SK-N-MC (cell line): ENCODE data around the gene HMG20B.

Source experiments
- DNase-seq: peaks from one replicate; pipeline ENCODE4 v3.0.0-alpha.2; 2011; ENCODE audit warnings: low read depth, low spot score
- H3K27ac ChIP-seq: fragments of 200-600 bp; sonication (generic); 2 replicates; pipeline ENCODE4 v1.5.1; 2016; ENCODE audit warnings: mixed run types
- H3K36me3 ChIP-seq: fragments of 200-600 bp; sonication (generic); 2 replicates; pipeline ENCODE4 v1.6.1; 2017; ENCODE audit warnings: antibody characterized with exemption, low read length, mixed read lengths; ENCODE audit not compliant: insufficient read depth
- H3K4me3 ChIP-seq: fragments of 200-600 bp; sonication (generic); 2 replicates; pipeline ENCODE4 v1.5.1; 2016
- H3K9ac ChIP-seq: fragments of 200-600 bp; sonication (generic); 2 replicates; pipeline ENCODE4 v1.8.0; 2017; ENCODE audit warnings: mixed run types, mixed read lengths; ENCODE audit not compliant: insufficient read length
- H3K9me3 ChIP-seq: fragments of 200-600 bp; sonication (generic); 2 replicates; pipeline ENCODE4 v1.6.1; 2017; ENCODE audit warnings: low read depth, mild to moderate bottlenecking, antibody characterized with exemption, low read length, moderate library complexity, mixed read lengths
- EZH2 ChIP-seq: fragments of 200-600 bp; sonication (generic); IDR thresholded peaks from one replicate; pipeline ENCODE4 v1.6.1; 2017; ENCODE audit warnings: antibody characterized with exemption
- FOXP2 ChIP-seq: optimal IDR thresholded peaks from 2 replicates; pipeline ENCODE3; 2011; ENCODE audit warnings: mild to moderate bottlenecking, moderate library complexity; ENCODE audit not compliant: insufficient read depth; ENCODE audit errors: extremely low read length, control extremely low read depth
- POLR2AphosphoS5 ChIP-seq: IDR thresholded peaks from 2 replicates; pipeline ENCODE4 v1.6.1; 2012; ENCODE audit warnings: mild to moderate bottlenecking, low read depth, low read length, borderline replicate concordance

HMG20B gene

GRCh38 chr19:3572855-3573161, at the start of gene HMG20B:
Gene HMG20B, plus strand, starts transcription at chr19:3572944. Its CDS starts 366 bp downstream, at chr19:3573310.
- TF ChIP-seq POLR2AphosphoS5 = no peak
- no peak for TF ChIP-seq EZH2
- TF ChIP-seq FOXP2 = no peak
- peak within 1 kb of the TSS; percentile 92 for H3K9ac ChIP-seq
- H3K36me3 ChIP-seq = peaks cover 25% of the 10 kb centered on the region; the same call in 1 of the 2 replicates
- H3K27ac ChIP-seq = peak within 1 kb of the TSS; percentile 79; the same call in 1 of the 2 replicates
- DNase-seq = no peak
- H3K9me3 ChIP-seq = no peaks in the 10 kb centered on the region
- peak within 1 kb of the TSS; percentile 97 for H3K4me3 ChIP-seq

DNA sequence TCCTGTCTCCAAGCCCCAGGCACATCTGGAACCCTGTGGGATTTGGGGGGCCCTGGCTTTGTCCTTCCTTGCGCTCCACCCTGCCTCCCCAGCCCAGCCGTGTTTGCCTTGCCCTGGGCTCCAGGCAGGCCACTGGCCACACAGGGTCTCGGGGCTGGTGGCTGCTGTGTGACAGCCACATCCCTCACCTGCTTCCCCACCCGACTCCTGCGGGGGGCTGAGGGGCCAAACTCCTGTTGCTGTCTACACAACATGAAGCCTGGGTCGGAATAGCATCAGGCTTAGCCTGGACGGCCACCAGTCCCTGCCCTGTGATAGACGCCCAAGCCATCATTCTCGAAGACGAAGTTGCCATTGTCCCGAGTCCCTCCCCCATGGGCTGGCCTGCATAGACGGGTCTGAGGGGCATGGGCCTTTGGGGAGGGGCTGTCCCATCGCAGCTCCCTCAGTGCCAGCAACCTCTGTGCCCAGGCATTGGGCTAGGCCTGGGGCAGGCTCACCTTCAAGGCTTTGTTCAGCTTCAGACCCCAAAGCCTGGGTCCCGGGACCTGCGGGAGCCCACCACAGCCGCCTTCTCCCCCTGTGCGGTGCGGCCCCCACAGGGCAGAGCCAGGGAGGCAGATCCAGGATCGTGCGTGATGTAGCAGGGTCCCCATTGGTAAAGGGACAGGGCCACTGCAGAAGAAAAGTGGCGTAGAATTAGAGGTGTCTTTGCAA, 49.2 kb upstream of the HMG20B start:
- Histone ChIP-seq H3K4me3 (no peak overlapping the region), H3K9me3 (no peaks in the 10 kb centered on the region), H3K27ac (no peak overlapping the region), H3K9ac (no peak overlapping the region), H3K36me3 (peaks cover 24% of the 10 kb centered on the region; the same call in 1 of the 2 replicates)
- TF ChIP-seq POLR2AphosphoS5 (no peak), FOXP2 (no peak), EZH2 (no peak)
- no peak for DNase-seq

DNA sequence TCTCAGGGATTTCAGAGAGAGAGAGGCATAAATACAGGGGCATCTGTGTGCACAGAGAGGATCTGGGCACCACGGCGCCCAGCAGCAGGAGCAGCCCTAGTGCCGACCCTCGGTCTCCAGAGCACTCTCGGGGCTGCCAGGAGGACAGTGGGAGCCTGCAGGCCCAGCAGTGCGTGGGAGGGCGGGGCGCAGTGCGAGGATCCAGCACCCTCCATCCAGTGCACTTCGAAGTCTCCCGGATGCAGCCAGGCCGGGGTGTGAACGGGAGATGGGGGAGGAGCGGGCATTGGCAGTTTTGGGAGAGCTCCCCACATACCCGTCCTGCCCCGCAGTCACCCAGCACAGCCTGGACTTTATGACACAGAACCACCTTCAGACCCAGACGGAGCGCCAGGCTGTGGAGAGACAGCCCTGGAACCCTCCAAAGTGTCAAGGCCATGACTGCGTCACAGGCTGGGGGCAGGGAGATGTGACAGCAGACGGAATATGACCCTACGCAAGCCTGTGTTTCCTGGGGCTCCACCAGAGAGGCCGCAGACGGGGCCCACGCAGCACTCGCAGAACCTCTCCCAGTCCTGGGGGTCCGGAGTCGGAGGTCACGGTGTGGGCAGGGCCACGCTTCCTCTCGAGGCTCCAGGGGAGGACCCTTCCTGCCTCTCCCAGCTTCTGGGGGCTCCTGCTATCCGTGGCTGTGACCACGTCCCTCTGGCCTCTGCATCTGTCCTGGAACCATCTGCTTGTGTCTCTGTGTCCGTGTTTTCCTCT, 48.5 kb upstream of the HMG20B start:
- TF ChIP-seq POLR2AphosphoS5 (no peak), EZH2 (no peak), FOXP2 (no peak)
- Histone ChIP-seq H3K9me3 (no peaks in the 10 kb centered on the region), H3K4me3 (no peak overlapping the region), H3K27ac (no peak overlapping the region), H3K36me3 (peaks cover 24% of the 10 kb centered on the region; the same call in 1 of the 2 replicates), H3K9ac (no peak overlapping the region)
- DNase-seq = no peak

DNA sequence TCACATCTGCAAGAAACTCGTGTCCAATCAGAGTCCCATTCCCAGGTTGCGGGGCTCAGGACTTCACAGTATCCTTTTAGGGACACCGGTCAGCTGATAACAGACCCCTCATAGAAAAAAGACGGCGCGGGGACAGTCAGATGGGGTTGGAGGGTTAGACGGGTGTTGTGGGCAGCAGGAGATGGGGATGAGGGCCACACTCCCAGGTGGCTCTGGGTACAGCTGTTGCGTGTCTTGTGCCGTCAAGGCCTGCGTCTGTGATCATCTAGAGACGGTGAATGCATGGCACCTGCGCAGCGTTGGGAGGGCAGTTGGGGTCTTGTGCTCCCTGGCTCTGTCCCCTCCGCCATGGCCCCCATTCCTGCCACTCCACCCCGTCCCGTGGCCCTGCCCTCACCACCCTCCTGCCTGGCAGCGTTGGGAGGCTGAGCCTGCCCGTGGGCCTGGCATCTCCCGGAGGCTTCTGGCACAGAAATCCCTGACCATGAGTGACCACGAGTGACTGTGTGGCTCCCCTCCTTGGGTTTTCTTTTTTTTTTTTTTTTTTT, 47.8 kb upstream of the HMG20B start:
- Histone ChIP-seq H3K27ac (no peak overlapping the region), H3K4me3 (no peak overlapping the region), H3K36me3 (peaks cover 24% of the 10 kb centered on the region; the same call in 1 of the 2 replicates), H3K9me3 (no peaks in the 10 kb centered on the region), H3K9ac (no peak overlapping the region)
- DNase-seq = no peak
- no peak for TF ChIP-seq POLR2AphosphoS5
- no peak for TF ChIP-seq FOXP2
- no peak for TF ChIP-seq EZH2

DNA sequence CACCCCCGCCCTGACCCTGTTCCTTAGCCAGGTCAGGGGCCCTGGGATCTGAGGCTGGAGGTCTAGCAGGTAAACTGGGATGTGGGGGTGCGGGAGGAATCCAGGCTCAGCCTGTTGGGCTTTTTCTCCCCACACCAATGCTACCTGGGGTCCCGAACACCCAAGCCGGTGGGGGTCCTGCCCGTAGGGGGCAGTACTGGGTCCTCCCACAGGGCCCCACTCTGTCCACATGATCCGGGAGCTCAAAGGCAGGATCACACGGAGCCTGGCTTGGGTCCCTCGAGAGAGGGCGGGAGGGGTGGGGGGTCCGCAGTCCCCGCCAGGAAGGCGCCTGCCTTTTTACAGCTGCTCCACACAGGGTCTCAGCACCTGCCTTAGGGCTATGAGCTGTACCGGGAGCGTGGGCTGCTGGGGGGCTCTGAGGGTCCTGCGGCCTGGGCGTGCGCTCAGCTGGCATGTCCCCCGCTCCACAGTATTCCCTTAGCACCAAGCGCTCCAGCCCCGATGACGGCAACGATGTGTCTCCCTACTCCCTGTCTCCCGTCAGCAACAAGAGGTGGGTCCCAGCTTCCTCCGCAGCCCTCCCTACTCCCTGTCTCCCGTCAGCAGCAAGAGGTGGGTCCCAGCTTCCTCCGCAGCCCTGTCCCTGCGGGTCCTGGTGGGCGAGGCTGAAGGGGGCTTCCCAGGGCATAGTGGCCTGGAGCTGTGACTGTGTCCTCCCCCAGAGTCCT, 46.1 kb upstream of the HMG20B start:
- TF ChIP-seq EZH2 (no peak), FOXP2 (no peak), POLR2AphosphoS5 (no peak)
- no peaks in the 10 kb centered on the region for H3K9me3 ChIP-seq
- no peak overlapping the region for H3K27ac ChIP-seq
- H3K4me3 ChIP-seq = no peak overlapping the region
- H3K36me3 ChIP-seq = peaks cover 27% of the 10 kb centered on the region; the same call in 1 of the 2 replicates
- H3K9ac ChIP-seq = no peak overlapping the region
- DNase-seq = no peak

- DNase-seq = no peak
- Histone ChIP-seq H3K36me3 (peaks cover 28% of the 10 kb centered on the region; the same call in 1 of the 2 replicates), H3K9me3 (no peaks in the 10 kb centered on the region), H3K4me3 (no peak overlapping the region), H3K9ac (no peak overlapping the region), H3K27ac (no peak overlapping the region)
- TF ChIP-seq EZH2 = no peak
Measured at GRCh38 chr19:3527238-3527910, 45.4 kb upstream of the HMG20B start.

DNA sequence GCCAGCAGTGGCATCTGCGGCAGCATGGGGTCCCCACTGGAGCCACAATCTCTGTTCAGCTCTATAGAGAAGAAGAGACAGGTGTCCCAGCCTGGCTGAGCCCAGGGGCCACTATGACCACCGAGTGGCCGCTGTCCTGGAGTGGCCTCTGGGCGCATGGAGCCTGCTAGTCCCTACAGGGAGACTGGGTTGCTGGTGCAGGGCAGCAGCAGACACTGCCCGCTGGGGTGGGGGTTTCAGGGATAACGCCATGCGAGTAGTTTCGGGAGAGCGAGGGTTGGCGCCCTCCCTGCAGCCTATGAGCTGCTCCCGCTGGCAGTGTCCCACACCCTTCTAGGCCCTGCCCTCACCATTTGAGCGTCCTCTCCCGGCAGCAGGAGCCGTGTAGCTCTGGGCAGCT, 44.7 kb upstream of the HMG20B start:
- TF ChIP-seq POLR2AphosphoS5 (no peak), FOXP2 (no peak), EZH2 (no peak)
- no peak for DNase-seq
- Histone ChIP-seq H3K9ac (no peak overlapping the region), H3K9me3 (no peaks in the 10 kb centered on the region), H3K4me3 (no peak overlapping the region), H3K36me3 (peaks cover 34% of the 10 kb centered on the region; the same call in 1 of the 2 replicates), H3K27ac (no peak overlapping the region)
